OCI-LY7 (cell line): ENCODE results near the gene ZNF438. TPM values are rescaled to one million over a fixed set of nuclear protein-coding genes. Genes with fewer than 3 reads are reported as not detected.

Experiments used
- BruUV-seq: library from RNA; stranded (reverse); fragments of 400-500 nt; replicated peaks from 2 replicates; lab custom pipeline; 2021; lab: Mats Ljungman, UMichigan
- CTCF ChIA-PET: fragments of 300-600 bp; sonication (Branson Sonifier 250); formaldehyde crosslinking; loops from one replicate; lab custom pipeline; 2022; ENCODE audit warnings: antibody characterized with exemption; ENCODE audit not compliant: unreplicated experiment; lab: Charles Lee
- POLR2A ChIA-PET: fragments of 300-600 bp; sonication (Branson Sonifier 250); formaldehyde crosslinking; loops from one replicate; lab custom pipeline; 2022; ENCODE audit warnings: antibody characterized with exemption; lab: Charles Lee
- DNase-seq: peaks from one replicate; pipeline ENCODE4 v3.0.0-alpha.2; 2015; ENCODE audit warnings: low spot score
- H2AFZ ChIP-seq: fragments of 200-600 bp; sonication (generic), shearing (Covaris generic); 2 replicates; pipeline ENCODE4 v1.6.1; 2014; ENCODE audit warnings: mild to moderate bottlenecking, antibody characterized with exemption, low read length, moderate library complexity
- H3K27ac ChIP-seq: fragments of 200-600 bp; sonication (generic); 2 replicates; pipeline ENCODE4 v1.5.1; 2014; ENCODE audit warnings: mixed run types, low read depth, mild to moderate bottlenecking, moderate library complexity, low read length, inconsistent platforms; ENCODE audit not compliant: poor library complexity, severe bottlenecking
- H3K36me3 ChIP-seq: fragments of 200-600 bp; sonication (generic); 2 replicates; pipeline ENCODE4 v1.6.1; 2014; ENCODE audit warnings: mild to moderate bottlenecking, antibody characterized with exemption, low read length, moderate library complexity, mixed read lengths; ENCODE audit not compliant: insufficient read depth
- H3K4me1 ChIP-seq: fragments of 200-600 bp; sonication (generic); 2 replicates; pipeline ENCODE4 v1.5.1; 2014; ENCODE audit warnings: mild to moderate bottlenecking, low read length; ENCODE audit not compliant: insufficient read depth, poor library complexity, severe bottlenecking
- H3K4me2 ChIP-seq: fragments of 200-600 bp; sonication (generic); 2 replicates; pipeline ENCODE4 v1.6.1; 2014; ENCODE audit warnings: mild to moderate bottlenecking, low read length
- H3K4me3 ChIP-seq: fragments of 200-600 bp; sonication (generic); 2 replicates; pipeline ENCODE4 v1.5.1; 2014; ENCODE audit warnings: mild to moderate bottlenecking, low read depth, low read length; ENCODE audit not compliant: poor library complexity, severe bottlenecking
- H3K79me2 ChIP-seq: fragments of 200-600 bp; sonication (generic); 2 replicates; pipeline ENCODE4 v1.6.1; 2016; ENCODE audit warnings: low read depth, mild to moderate bottlenecking, low read length, moderate library complexity, mixed read lengths; ENCODE audit not compliant: insufficient read depth
- H3K9me2 ChIP-seq: fragments of 200-600 bp; sonication (generic); 2 replicates; pipeline ENCODE4 v1.6.1; 2016; ENCODE audit warnings: mild to moderate bottlenecking, low read length, mixed read lengths; ENCODE audit not compliant: insufficient read depth
- H3K9me3 ChIP-seq: fragments of 200-600 bp; sonication (generic); 2 replicates; pipeline ENCODE4 v1.6.1; 2014; ENCODE audit warnings: mild to moderate bottlenecking, mixed run types, low read length, mixed read lengths
- H4K20me1 ChIP-seq: fragments of 200-600 bp; sonication (generic); 2 replicates; pipeline ENCODE4 v1.6.1; 2014; ENCODE audit warnings: mild to moderate bottlenecking, antibody characterized with exemption, low read length, moderate library complexity, mixed read lengths; ENCODE audit not compliant: insufficient read depth
- EZH2phosphoT487 ChIP-seq: fragments of 200-600 bp; sonication (generic); IDR thresholded peaks from 2 replicates; pipeline ENCODE4 v1.6.1; 2018; ENCODE audit warnings: low read depth, borderline replicate concordance, mild to moderate bottlenecking, mixed run types, antibody characterized with exemption, low read length, moderate library complexity, mixed read lengths
- intact Hi-C: fragments of 100-400 bp; cut with micrococcal nuclease; formaldehyde crosslinking; loops from one replicate; pipeline ENCODE4 v1.10.0; 2022; ENCODE audit not compliant: unreplicated experiment
- total RNA-seq, 2 experiments: library from RNA; depleted of rRNA in 1 of 2; stranded (reverse); fragments of >200 nt in 1 of 2; shearing (Covaris generic) in 1 of 2; gene quantifications; 2 replicates each; pipeline ENCODE4 v1.2.3, GENCODE V29; 2014 to 2022
- TF ChIP-seq, protein P1 (sequence below): fragments of 200-600 bp; sonication (generic); conservative IDR thresholded peaks from 2 replicates; pipeline ENCODE4 v1.5.1; 2014; ENCODE audit warnings: mild to moderate bottlenecking, antibody characterized with exemption, low read length, moderate library complexity, mixed read lengths

The ZNF438 gene
- total RNA-seq, 2 experiments from 2014 or later: 2.0 to 2.5 TPM

DNA sequence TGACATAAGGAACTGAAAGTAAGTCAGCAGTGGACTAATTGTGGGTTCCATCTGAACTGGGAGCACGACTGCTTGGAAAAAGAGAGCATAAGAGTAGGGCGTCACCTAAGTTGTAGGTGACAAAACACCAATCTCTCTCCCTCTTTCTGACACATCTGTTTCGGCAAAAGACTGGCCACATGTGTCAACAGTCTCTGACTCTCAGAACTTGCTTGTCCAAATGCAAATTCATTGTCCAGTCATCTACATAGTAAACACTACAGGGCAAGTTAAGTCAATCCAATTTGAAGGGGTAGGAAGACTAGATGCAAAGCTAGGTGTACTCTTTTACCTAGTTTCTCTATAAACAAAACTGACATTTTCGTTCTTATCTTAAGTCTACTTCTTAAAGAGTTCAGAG, 87.7 kb downstream of the ZNF438 start:
- no peaks in the 10 kb centered on the region for H3K9me3 ChIP-seq
- TF ChIP-seq, protein P1, sequence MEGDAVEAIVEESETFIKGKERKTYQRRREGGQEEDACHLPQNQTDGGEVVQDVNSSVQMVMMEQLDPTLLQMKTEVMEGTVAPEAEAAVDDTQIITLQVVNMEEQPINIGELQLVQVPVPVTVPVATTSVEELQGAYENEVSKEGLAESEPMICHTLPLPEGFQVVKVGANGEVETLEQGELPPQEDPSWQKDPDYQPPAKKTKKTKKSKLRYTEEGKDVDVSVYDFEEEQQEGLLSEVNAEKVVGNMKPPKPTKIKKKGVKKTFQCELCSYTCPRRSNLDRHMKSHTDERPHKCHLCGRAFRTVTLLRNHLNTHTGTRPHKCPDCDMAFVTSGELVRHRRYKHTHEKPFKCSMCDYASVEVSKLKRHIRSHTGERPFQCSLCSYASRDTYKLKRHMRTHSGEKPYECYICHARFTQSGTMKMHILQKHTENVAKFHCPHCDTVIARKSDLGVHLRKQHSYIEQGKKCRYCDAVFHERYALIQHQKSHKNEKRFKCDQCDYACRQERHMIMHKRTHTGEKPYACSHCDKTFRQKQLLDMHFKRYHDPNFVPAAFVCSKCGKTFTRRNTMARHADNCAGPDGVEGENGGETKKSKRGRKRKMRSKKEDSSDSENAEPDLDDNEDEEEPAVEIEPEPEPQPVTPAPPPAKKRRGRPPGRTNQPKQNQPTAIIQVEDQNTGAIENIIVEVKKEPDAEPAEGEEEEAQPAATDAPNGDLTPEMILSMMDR: no peak
- TF ChIP-seq EZH2phosphoT487: no peak
- H3K9me2 ChIP-seq: no peaks in the 10 kb centered on the region
- no peaks in the 10 kb centered on the region for H3K4me1 ChIP-seq
- no peak overlapping the region for H3K4me2 ChIP-seq
- ChIA-PET POLR2A (no interaction called here), CTCF (no interaction called here)
- no peak overlapping the region for H3K27ac ChIP-seq
- no peaks in the 10 kb centered on the region for H3K36me3 ChIP-seq
- H4K20me1 ChIP-seq: no peaks in the 10 kb centered on the region
- H2AFZ ChIP-seq: no peak overlapping the region
- BruUV-seq: no TSS peak
- no peak for DNase-seq
- no peak overlapping the region for H3K4me3 ChIP-seq
- intact Hi-C loops: no loop called here
- H3K79me2 ChIP-seq: no peaks in the 10 kb centered on the region

DNA sequence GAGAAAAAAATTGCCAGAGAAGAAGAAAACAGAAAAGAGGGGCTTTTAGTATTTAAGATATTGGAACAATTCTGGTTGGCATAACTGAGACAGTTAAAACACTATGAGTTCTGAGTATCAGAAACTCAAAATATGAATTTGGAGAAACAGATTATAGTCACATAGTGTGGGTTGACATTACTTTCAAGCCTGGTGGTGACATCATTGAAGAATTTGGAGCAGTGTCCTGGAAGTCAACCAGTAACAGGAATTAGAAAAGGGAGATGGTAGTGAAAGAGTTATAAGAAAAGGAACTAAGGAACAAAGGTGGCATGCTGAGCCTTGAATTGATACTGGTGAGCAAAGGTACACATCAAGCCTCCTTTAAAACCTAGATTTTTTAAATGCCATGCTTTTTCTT, 88.2 kb downstream of the ZNF438 start:
- H3K4me1 ChIP-seq: no peaks in the 10 kb centered on the region
- TF ChIP-seq EZH2phosphoT487: no peak
- TF ChIP-seq, protein P1: no peak
- CTCF ChIA-PET: no interaction called here
- no peaks in the 10 kb centered on the region for H3K36me3 ChIP-seq
- H2AFZ ChIP-seq: no peak overlapping the region
- POLR2A ChIA-PET: no interaction called here
- no peaks in the 10 kb centered on the region for H4K20me1 ChIP-seq
- H3K9me3 ChIP-seq: no peaks in the 10 kb centered on the region
- H3K4me2 ChIP-seq: no peak overlapping the region
- H3K79me2 ChIP-seq: no peaks in the 10 kb centered on the region
- no peak overlapping the region for H3K4me3 ChIP-seq
- BruUV-seq: no TSS peak
- no peak for DNase-seq
- intact Hi-C loops: no loop called here
- no peaks in the 10 kb centered on the region for H3K9me2 ChIP-seq
- H3K27ac ChIP-seq: no peak overlapping the region

DNA sequence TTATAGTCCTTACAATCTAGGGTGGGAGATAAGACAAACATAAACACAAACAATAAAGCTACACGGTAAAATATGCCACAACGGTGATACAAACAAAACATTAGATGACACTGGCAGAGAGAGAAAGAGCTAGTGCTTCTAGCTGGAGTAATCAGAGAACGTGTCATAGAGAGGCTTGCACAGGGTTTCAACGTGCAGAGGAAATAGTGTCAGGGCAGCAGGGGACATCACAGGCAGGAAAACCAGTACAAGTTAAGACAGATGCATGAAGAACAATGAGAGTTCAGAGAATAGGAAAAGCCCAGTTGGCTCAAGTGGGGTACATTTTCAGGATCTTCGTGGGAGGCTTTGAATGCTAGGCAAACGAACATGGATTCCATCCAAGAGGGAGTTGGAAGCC, 91.4 kb downstream of the ZNF438 start:
- Histone ChIP-seq H3K4me1 (no peaks in the 10 kb centered on the region), H2AFZ (no peak overlapping the region), H3K79me2 (no peaks in the 10 kb centered on the region), H4K20me1 (no peaks in the 10 kb centered on the region), H3K27ac (no peak overlapping the region), H3K9me2 (no peaks in the 10 kb centered on the region; the same call in 1 of the 2 replicates), H3K4me2 (no peak overlapping the region), H3K4me3 (no peak overlapping the region), H3K36me3 (no peaks in the 10 kb centered on the region), H3K9me3 (no peaks in the 10 kb centered on the region)
- no TSS peak for BruUV-seq
- intact Hi-C loops: no loop called here
- ChIA-PET POLR2A (no interaction called here), CTCF (no interaction called here)
- TF ChIP-seq, protein P1: no peak
- no peak for TF ChIP-seq EZH2phosphoT487
- no peak for DNase-seq
